ENCODE data around the gene KDM2B.

GRCh38 chr12:121535150-121536053, 45.4 kb downstream of the KDM2B start:
- TF ChIP-seq CTCF (IDR thresholded peaks at IDR 0.05; ENCODE audit: low read length) (no peak), EZH2phosphoT487 (IDR thresholded peaks at IDR 0.05; ENCODE audit: low read length) (no peak), EZH2 (optimal IDR thresholded peaks at IDR 0.05; ENCODE audit: low read depth, low read length) (no peak)

All from MM.1S (cell line).